ENCODE data around the gene NMNAT3. TPM values are rescaled to one million over a fixed set of nuclear protein-coding genes. Genes with fewer than 3 reads are reported as not detected.

NMNAT3 gene
- total and polyA plus RNA-seq, 12 donors: 4.2 to 12.4 (median 7.7) TPM

GRCh38 chr3:139671863-139672646 is 5.7 kb downstream of the NMNAT3 start:
- TF ChIP-seq CTCF (IDR thresholded peaks at IDR 0.05) (no peak), POLR2A (IDR thresholded peaks at IDR 0.05) (no peak)
- Histone ChIP-seq H3K27ac (no peak overlapping the region), H3K9me3 (replicated peaks in 1 of 3) (no peaks in the 10 kb centered on the region), H3K27me3 (no peaks in the 10 kb centered on the region), H3K36me3 (replicated peaks in 1 of 2) (no peaks in the 10 kb centered on the region), H3K4me1 (replicated peaks in 1 of 2) (peaks cover 0 to 3% of the 10 kb centered on the region in 2 donors), H3K4me3 (no peak overlapping the region)
- WGBS, 4 donors: 81% methylated on average over 7 of the region's 7 CpGs
- DNase-seq: no peak
- intact Hi-C loops (cut with DNase I): no loop called here

GRCh38 chr3:139671107-139671506 is 6.7 kb downstream of the NMNAT3 start:
- H3K9me3 ChIP-seq (replicated peaks in 1 of 3): no peaks in the 10 kb centered on the region
- H3K36me3 ChIP-seq (replicated peaks in 1 of 2): no peaks in the 10 kb centered on the region
- intact Hi-C loops (cut with DNase I): no loop called here
- no peaks in the 10 kb centered on the region for H3K27me3 ChIP-seq
- TF ChIP-seq CTCF (IDR thresholded peaks at IDR 0.05): no peak
- no peak for TF ChIP-seq POLR2A (IDR thresholded peaks at IDR 0.05)
- H3K4me1 ChIP-seq (replicated peaks in 1 of 2): no peaks in the 10 kb centered on the region
- no peak overlapping the region for H3K4me3 ChIP-seq
- no peak overlapping the region for H3K27ac ChIP-seq
- DNase-seq: no peak
- whole genome bisulfite sequencing, 4 donors: 83 to 89% (median 85%) methylated on average over 2 of the region's 2 CpGs

- TF ChIP-seq CTCF (IDR thresholded peaks at IDR 0.05) (no peak), POLR2A (IDR thresholded peaks at IDR 0.05) (no peak)
- no peaks in the 10 kb centered on the region for H3K4me1 ChIP-seq (replicated peaks in 1 of 2)
- H3K36me3 ChIP-seq (replicated peaks in 1 of 2): no peaks in the 10 kb centered on the region
- 88 to 97% (median 95%) methylated on average over 4 of the region's 4 CpGs for WGBS, 4 donors
- intact Hi-C loops (cut with DNase I): no loop called here
- no peak overlapping the region for H3K27ac ChIP-seq
- no peaks in the 10 kb centered on the region for H3K27me3 ChIP-seq
- DNase-seq: no peak
- no peaks in the 10 kb centered on the region for H3K9me3 ChIP-seq (replicated peaks in 1 of 3)
- H3K4me3 ChIP-seq: no peak overlapping the region
These were observed 7.6 kb downstream of the NMNAT3 start for GRCh38 chr3:139670196-139670595.

GRCh38 chr3:139668332-139668731 is 9.4 kb downstream of the NMNAT3 start:
- no peak overlapping the region for H3K27ac ChIP-seq
- no peak for DNase-seq
- no peaks in the 10 kb centered on the region for H3K27me3 ChIP-seq
- H3K9me3 ChIP-seq (replicated peaks in 1 of 3): no peaks in the 10 kb centered on the region
- no peaks in the 10 kb centered on the region for H3K36me3 ChIP-seq (replicated peaks in 1 of 2)
- intact Hi-C loops (cut with DNase I): no loop called here
- H3K4me3 ChIP-seq: no peak overlapping the region
- no peaks in the 10 kb centered on the region for H3K4me1 ChIP-seq (replicated peaks in 1 of 2)
- no peak for TF ChIP-seq CTCF (IDR thresholded peaks at IDR 0.05)

All from adrenal gland (tissue), 12 donors.